Hepatocyte (in vitro differentiated cells): ENCODE data around the gene CXorf66. TPM values are rescaled to one million over a fixed set of nuclear protein-coding genes. Genes with fewer than 3 reads are reported as not detected.
A peak's percentile ranks its signal among the peaks of the same experiment; 100 is the strongest.

Source experiments
- DNase-seq: peaks from one replicate; pipeline ENCODE4 v3.0.0-alpha.2; 2016; ENCODE audit warnings: low spot score
- H2AFZ ChIP-seq: fragments of 200-600 bp; sonication (generic); 2 replicates; pipeline ENCODE4 v1.6.0; 2016; ENCODE audit warnings: antibody characterized with exemption, mild to moderate bottlenecking
- H3K27ac ChIP-seq: fragments of 200-600 bp; sonication (generic); 2 replicates; pipeline ENCODE4 v1.5.1; 2016; ENCODE audit warnings: mild to moderate bottlenecking
- H3K27me3 ChIP-seq: fragments of 200-600 bp; sonication (generic); 2 replicates; pipeline ENCODE4 v1.6.1; 2016
- H3K36me3 ChIP-seq: fragments of 200-600 bp; sonication (generic); replicated peaks from 2 replicates; pipeline ENCODE4 v1.5.1; 2016; ENCODE audit warnings: low read depth; ENCODE audit not compliant: insufficient read depth
- H3K4me1 ChIP-seq: fragments of 200-600 bp; sonication (generic); 2 replicates; pipeline ENCODE4 v1.5.1; 2016; ENCODE audit warnings: mild to moderate bottlenecking, moderate library complexity; ENCODE audit not compliant: insufficient read depth
- H3K4me2 ChIP-seq: fragments of 200-600 bp; sonication (generic); 2 replicates; pipeline ENCODE4 v1.6.0; 2016
- H3K4me3 ChIP-seq: fragments of 200-600 bp; sonication (generic); 2 replicates; pipeline ENCODE4 v1.5.1; 2016; ENCODE audit warnings: mild to moderate bottlenecking
- H3K79me2 ChIP-seq: fragments of 200-600 bp; sonication (generic); 2 replicates; pipeline ENCODE4 v1.6.0; 2017; ENCODE audit warnings: mild to moderate bottlenecking
- H3K9me2 ChIP-seq: fragments of 200-600 bp; sonication (generic); replicated peaks from 2 replicates; pipeline ENCODE4 v1.6.0; 2017; ENCODE audit warnings: mild to moderate bottlenecking; ENCODE audit not compliant: insufficient read depth
- H3K9me3 ChIP-seq: fragments of 200-600 bp; sonication (generic); 2 replicates; pipeline ENCODE4 v1.5.1; 2016; ENCODE audit warnings: low read depth, mild to moderate bottlenecking
- H4K20me1 ChIP-seq: fragments of 200-600 bp; sonication (generic); 2 replicates; pipeline ENCODE4 v1.6.0; 2016; ENCODE audit warnings: mild to moderate bottlenecking; ENCODE audit not compliant: insufficient read depth, poor library complexity, severe bottlenecking
- CTCF ChIP-seq: fragments of 200-600 bp; sonication (generic); IDR thresholded peaks from 2 replicates; pipeline ENCODE4 v1.5.1; 2016; ENCODE audit warnings: antibody characterized with exemption, mild to moderate bottlenecking; ENCODE audit not compliant: poor library complexity
- EZH2 ChIP-seq: fragments of 200-600 bp; sonication (generic); IDR thresholded peaks from 2 replicates; pipeline ENCODE4 v1.6.1; 2016; ENCODE audit warnings: antibody characterized with exemption, mild to moderate bottlenecking, borderline replicate concordance
- EZH2phosphoT487 ChIP-seq: fragments of 200-600 bp; sonication (generic); IDR thresholded peaks from one replicate; pipeline ENCODE4 v1.6.1; 2018; ENCODE audit warnings: antibody characterized with exemption, mild to moderate bottlenecking, low read depth, moderate library complexity; ENCODE audit not compliant: unreplicated experiment, severe bottlenecking
- WGBS: methylation state at CpG from one replicate; pipeline ENCODE4 v1.1.6; 2016; ENCODE audit warnings: low lambda C conversion rate; ENCODE audit errors: missing lambda C conversion rate; 5-methylcytosine and 5-hydroxymethylcytosine counted together
- polyA plus RNA-seq: library from polyadenylated mRNA; unstranded; fragments of >200 nt; fragmentation: Nextera tagmentation; extraction: Ambion mirVana; gene quantifications from 2 replicates; pipeline ENCODE4 v1.2.1, GENCODE V29; 2016
- total RNA-seq: library from RNA; depleted of rRNA; stranded (reverse); fragments of >200 nt; gene quantifications from 2 replicates; pipeline ENCODE4 v1.2.3, GENCODE V29; 2014

CXorf66 gene
- total and polyA plus RNA-seq, 2 experiments from 2014 or later, result not detected

- no peak overlapping the region for H2AFZ ChIP-seq
- H3K79me2 ChIP-seq, result no peaks in the 10 kb centered on the region
- no peak for DNase-seq
- no peaks in the 10 kb centered on the region for H3K36me3 ChIP-seq
- no peak overlapping the region for H3K4me2 ChIP-seq
- no peaks in the 10 kb centered on the region for H3K9me3 ChIP-seq
- H4K20me1 ChIP-seq, result no peaks in the 10 kb centered on the region
- TF ChIP-seq EZH2phosphoT487 (no peak), EZH2 (no peak), CTCF (no peak)
- no peak overlapping the region for H3K27ac ChIP-seq
- no peaks in the 10 kb centered on the region for H3K27me3 ChIP-seq
- no peaks in the 10 kb centered on the region for H3K9me2 ChIP-seq
- 58% methylated on average over 6 of the region's 6 CpGs for WGBS
- no peaks in the 10 kb centered on the region for H3K4me1 ChIP-seq
- H3K4me3 ChIP-seq, result no peak overlapping the region
Observed at GRCh38 chrX:139972629-139973624, 7.6 kb upstream of the CXorf66 start.

DNA sequence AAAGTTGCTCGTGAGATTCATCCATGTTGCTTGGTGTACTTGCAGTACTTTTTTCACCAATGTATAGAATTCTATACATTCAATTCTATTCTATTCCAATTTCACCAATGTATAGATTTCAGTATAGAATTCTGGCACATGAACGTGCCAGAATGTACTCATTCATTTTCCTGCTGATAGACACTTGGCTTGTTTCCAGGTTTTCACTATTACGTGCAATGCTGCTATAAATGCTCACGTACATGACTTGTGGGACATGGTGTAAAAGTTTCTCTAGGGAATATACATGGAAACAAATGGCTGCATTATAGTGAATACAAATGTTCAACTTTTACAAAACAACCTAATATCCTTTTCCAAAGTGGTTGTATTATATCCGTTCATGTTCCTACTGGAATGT lies 6.8 kb upstream of the CXorf66 start:
- Histone ChIP-seq H3K79me2 (no peaks in the 10 kb centered on the region), H4K20me1 (no peaks in the 10 kb centered on the region), H3K27me3 (no peaks in the 10 kb centered on the region), H3K4me3 (no peak overlapping the region), H3K9me3 (no peaks in the 10 kb centered on the region), H3K27ac (no peak overlapping the region), H3K9me2 (no peaks in the 10 kb centered on the region), H2AFZ (no peak overlapping the region), H3K4me2 (no peak overlapping the region), H3K36me3 (no peaks in the 10 kb centered on the region), H3K4me1 (no peaks in the 10 kb centered on the region)
- 79% methylated on average over 5 of the region's 5 CpGs for WGBS
- TF ChIP-seq CTCF (no peak), EZH2phosphoT487 (no peak), EZH2 (no peak)
- DNase-seq, result no peak

DNA sequence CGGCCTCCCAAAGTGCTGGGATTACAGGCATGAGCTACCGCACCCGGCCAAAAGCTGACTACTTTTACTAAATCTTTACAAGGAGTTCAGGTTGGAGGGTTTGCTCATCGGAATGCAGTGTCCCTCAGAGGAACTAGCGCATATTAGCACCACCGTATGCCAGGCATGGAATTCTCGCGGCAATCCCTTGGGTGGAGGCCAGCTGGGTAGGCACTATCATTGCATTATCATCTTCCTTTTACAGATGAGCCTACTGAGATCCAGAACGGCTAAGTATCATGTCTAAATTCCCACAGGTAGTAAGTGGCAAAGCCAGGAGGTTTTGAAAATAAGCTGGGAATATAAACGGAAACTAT lies 6.1 kb upstream of the CXorf66 start:
- DNase-seq, result no peak
- TF ChIP-seq EZH2 (no peak), CTCF (no peak), EZH2phosphoT487 (no peak)
- no peak overlapping the region for H3K4me3 ChIP-seq
- no peaks in the 10 kb centered on the region for H4K20me1 ChIP-seq
- H3K4me2 ChIP-seq, result peak overlapping the region; percentile 27
- H3K9me3 ChIP-seq, result no peaks in the 10 kb centered on the region
- no peaks in the 10 kb centered on the region for H3K27me3 ChIP-seq
- H3K27ac ChIP-seq, result no peak overlapping the region
- H3K36me3 ChIP-seq, result no peaks in the 10 kb centered on the region
- WGBS, result 59% methylated on average over 9 of the region's 10 CpGs
- no peaks in the 10 kb centered on the region for H3K4me1 ChIP-seq
- no peaks in the 10 kb centered on the region for H3K9me2 ChIP-seq
- no peaks in the 10 kb centered on the region for H3K79me2 ChIP-seq
- peak overlapping the region; percentile 35 for H2AFZ ChIP-seq
